ENCODE measurements around the gene NAB2.
"Not testable (repeated sequence)": the region's sequence is repeated elsewhere in the genome, so short reads cannot be mapped to it uniquely, and the experiment has no call there.

Gene NAB2

GRCh38 chr12:57066245-57066644 lies 22.7 kb upstream of the NAB2 start:
- DNase-seq (ENCODE audit: low spot score): no peak

GRCh38 chr12:57069523-57069922 lies 19.4 kb upstream of the NAB2 start:
- DNase-seq (ENCODE audit: low spot score): peak; percentile 72

- DNase-seq (ENCODE audit: low spot score): no peak
Observed at GRCh38 chr12:57072661-57073060, 16.3 kb upstream of the NAB2 start.

GRCh38 chr12:57073566-57074450 lies 15.1 kb upstream of the NAB2 start:
- DNase-seq (ENCODE audit: low spot score): not testable (repeated sequence)

- peak; percentile 100 for DNase-seq (ENCODE audit: low spot score)
Observed at GRCh38 chr12:57078519-57079404, 10.2 kb upstream of the NAB2 start, which contains the start of gene NEMP1. TSS of gene NEMP1 (minus strand) at chr12:57078791. CDS start at chr12:57078745, 46 bp downstream.

- DNase-seq (ENCODE audit: low spot score): no peak
Observed at GRCh38 chr12:57079821-57080220, 9.1 kb upstream of the NAB2 start.

- no peak for DNase-seq (ENCODE audit: low spot score)
Observed at GRCh38 chr12:57080855-57081254, 8.1 kb upstream of the NAB2 start.

GRCh38 chr12:57085999-57086492 lies 2.9 kb upstream of the NAB2 start:
- DNase-seq (ENCODE audit: low spot score): no peak

GRCh38 chr12:57086493-57087009 lies 2.4 kb upstream of the NAB2 start:
- peak; percentile 80 for DNase-seq (ENCODE audit: low spot score)

- DNase-seq (ENCODE audit: low spot score): peak; percentile 84
Observed at GRCh38 chr12:57087010-57087690, 1.8 kb upstream of the NAB2 start.

- peak; percentile 90 for DNase-seq (ENCODE audit: low spot score)
Observed at GRCh38 chr12:57087691-57088353, 1.1 kb upstream of the NAB2 start.

- no peak for DNase-seq (ENCODE audit: low spot score)
Observed at GRCh38 chr12:57089271-57090245, 644 bp downstream of the NAB2 start.

GRCh38 chr12:57090490-57090889 lies 1.6 kb downstream of the NAB2 start:
- DNase-seq (ENCODE audit: low spot score): no peak

- no peak for DNase-seq (ENCODE audit: low spot score)
Observed at GRCh38 chr12:57090924-57091637, 2.2 kb downstream of the NAB2 start.

GRCh38 chr12:57091638-57092528 lies 3.0 kb downstream of the NAB2 start:
- DNase-seq (ENCODE audit: low spot score): no peak

GRCh38 chr12:57092529-57092862 lies 3.6 kb downstream of the NAB2 start:
- DNase-seq (ENCODE audit: low spot score): no peak

- no peak for DNase-seq (ENCODE audit: low spot score)
Observed at GRCh38 chr12:57092876-57093414, 4.0 kb downstream of the NAB2 start.
